ENCODE results near the gene KLF11.

The KLF11 gene

DNA sequence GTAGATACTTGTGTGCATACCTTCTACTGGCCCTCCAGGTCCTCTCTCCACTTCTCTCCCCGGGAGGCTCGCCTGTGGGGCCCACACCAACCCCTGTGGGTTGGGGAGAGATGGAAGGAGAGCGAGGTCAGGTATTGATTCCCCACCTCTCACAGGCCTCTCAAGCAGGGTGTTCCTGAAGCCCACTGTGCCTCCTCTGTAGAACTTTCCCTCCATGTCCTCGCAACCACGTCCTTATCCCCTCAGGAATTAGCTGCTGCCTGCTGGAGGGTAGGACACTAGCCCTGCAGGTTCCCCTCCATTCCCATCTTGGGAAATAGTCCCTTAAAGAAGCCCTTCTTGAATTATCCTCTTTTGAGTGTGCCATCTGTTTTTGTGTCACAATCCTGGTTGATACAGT is 38.9 kb upstream of the KLF11 start:
- TF ChIP-seq, protein P1, sequence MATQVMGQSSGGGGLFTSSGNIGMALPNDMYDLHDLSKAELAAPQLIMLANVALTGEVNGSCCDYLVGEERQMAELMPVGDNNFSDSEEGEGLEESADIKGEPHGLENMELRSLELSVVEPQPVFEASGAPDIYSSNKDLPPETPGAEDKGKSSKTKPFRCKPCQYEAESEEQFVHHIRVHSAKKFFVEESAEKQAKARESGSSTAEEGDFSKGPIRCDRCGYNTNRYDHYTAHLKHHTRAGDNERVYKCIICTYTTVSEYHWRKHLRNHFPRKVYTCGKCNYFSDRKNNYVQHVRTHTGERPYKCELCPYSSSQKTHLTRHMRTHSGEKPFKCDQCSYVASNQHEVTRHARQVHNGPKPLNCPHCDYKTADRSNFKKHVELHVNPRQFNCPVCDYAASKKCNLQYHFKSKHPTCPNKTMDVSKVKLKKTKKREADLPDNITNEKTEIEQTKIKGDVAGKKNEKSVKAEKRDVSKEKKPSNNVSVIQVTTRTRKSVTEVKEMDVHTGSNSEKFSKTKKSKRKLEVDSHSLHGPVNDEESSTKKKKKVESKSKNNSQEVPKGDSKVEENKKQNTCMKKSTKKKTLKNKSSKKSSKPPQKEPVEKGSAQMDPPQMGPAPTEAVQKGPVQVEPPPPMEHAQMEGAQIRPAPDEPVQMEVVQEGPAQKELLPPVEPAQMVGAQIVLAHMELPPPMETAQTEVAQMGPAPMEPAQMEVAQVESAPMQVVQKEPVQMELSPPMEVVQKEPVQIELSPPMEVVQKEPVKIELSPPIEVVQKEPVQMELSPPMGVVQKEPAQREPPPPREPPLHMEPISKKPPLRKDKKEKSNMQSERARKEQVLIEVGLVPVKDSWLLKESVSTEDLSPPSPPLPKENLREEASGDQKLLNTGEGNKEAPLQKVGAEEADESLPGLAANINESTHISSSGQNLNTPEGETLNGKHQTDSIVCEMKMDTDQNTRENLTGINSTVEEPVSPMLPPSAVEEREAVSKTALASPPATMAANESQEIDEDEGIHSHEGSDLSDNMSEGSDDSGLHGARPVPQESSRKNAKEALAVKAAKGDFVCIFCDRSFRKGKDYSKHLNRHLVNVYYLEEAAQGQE (IDR thresholded peaks at IDR 0.05; ENCODE audit: insufficient replicate concordance, low read depth) = no peak
- TF ChIP-seq SPI1 (IDR thresholded peaks at IDR 0.05; ENCODE audit: borderline replicate concordance, low read depth) (no peak), GABPA (IDR thresholded peaks at IDR 0.05; ENCODE audit: low read depth) (no peak), POLR2AphosphoS5 (IDR thresholded peaks at IDR 0.05; ENCODE audit: low read depth) (no peak)
- TF ChIP-seq, protein P2, sequence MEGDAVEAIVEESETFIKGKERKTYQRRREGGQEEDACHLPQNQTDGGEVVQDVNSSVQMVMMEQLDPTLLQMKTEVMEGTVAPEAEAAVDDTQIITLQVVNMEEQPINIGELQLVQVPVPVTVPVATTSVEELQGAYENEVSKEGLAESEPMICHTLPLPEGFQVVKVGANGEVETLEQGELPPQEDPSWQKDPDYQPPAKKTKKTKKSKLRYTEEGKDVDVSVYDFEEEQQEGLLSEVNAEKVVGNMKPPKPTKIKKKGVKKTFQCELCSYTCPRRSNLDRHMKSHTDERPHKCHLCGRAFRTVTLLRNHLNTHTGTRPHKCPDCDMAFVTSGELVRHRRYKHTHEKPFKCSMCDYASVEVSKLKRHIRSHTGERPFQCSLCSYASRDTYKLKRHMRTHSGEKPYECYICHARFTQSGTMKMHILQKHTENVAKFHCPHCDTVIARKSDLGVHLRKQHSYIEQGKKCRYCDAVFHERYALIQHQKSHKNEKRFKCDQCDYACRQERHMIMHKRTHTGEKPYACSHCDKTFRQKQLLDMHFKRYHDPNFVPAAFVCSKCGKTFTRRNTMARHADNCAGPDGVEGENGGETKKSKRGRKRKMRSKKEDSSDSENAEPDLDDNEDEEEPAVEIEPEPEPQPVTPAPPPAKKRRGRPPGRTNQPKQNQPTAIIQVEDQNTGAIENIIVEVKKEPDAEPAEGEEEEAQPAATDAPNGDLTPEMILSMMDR (IDR thresholded peaks at IDR 0.05; ENCODE audit: insufficient read depth, low read length) = no peak
- no peak overlapping the region for H3K4me3 ChIP-seq (replicated peaks; ENCODE audit: insufficient read depth, low read length)
- DNase-seq (ENCODE audit: low read depth in 1 of 2, low spot score in 1 of 2) = no peak
- no peak overlapping the region for H3K27ac ChIP-seq (replicated peaks)
- H3K27me3 ChIP-seq (ENCODE audit: insufficient read depth, poor library complexity, severe bottlenecking) = no peaks in the 10 kb centered on the region

DNA sequence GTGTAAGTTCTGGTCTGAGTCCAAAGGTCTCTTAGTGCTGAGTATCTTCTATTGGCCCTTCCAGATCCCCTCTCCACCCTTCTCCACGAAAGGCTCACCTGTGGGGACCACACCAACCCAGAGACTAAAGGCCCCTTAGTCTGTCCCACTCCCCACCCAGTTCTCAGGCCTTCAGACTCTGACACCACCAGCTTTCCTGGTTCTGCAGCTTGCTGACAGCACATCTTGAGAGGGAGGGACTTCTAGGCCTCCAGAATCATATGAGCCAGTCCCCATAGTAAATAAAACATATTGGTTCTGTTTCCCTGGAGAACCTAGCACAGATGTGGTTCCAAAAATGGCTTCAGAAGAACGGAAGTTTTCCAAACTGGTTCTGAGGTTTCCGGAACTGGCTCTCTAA is 38.5 kb upstream of the KLF11 start:
- no peak for DNase-seq (ENCODE audit: low read depth in 1 of 2, low spot score in 1 of 2)
- H3K27ac ChIP-seq (replicated peaks) = no peak overlapping the region
- H3K27me3 ChIP-seq (ENCODE audit: insufficient read depth, poor library complexity, severe bottlenecking) = no peaks in the 10 kb centered on the region

DNA sequence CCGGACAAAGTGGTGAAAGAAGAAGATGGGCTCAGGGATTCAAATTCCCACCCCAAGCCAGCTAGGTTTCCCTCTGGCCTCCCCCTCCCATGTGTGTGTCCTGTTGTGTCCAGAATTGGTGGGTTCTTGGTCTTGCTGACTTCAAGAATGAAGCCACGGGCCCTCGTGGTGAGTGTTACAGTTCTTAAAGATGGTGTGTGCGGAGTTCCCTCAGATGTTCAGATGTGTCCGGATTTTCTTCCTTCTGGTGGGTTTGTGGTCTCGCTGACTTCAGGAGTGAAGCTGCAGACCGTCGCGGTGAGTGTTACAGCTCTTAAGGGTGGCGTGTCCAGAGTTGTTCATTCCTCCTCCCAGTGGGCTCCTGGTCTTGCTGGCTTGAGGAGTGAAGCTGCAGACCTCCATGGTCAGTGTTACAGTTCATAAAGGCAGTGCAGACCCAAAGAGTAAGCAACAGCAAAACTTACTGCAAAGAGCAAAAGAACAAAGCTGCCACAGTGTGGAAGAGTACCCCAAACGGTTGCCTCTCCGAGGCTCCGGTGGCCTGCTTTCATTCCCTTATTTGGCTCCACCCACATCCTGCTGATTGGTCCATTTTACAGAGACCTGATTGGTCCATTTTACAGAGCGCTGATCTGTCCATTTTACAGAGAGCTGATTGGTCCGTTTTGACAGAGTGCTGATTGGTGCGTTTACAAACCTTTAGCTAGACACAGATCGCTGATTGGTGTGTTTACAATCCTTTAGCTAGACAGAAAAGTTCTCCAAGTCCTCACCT is 37.7 kb upstream of the KLF11 start:
- DNase-seq (ENCODE audit: low read depth in 1 of 2, low spot score in 1 of 2) = no peak
- no peak overlapping the region for H3K4me3 ChIP-seq (replicated peaks; ENCODE audit: insufficient read depth, low read length)
- no peak overlapping the region for H3K27ac ChIP-seq (replicated peaks)
- TF ChIP-seq GABPA (IDR thresholded peaks at IDR 0.05; ENCODE audit: low read depth) = no peak
- no peak for TF ChIP-seq SPI1 (IDR thresholded peaks at IDR 0.05; ENCODE audit: borderline replicate concordance, low read depth)
- TF ChIP-seq POLR2AphosphoS5 (IDR thresholded peaks at IDR 0.05; ENCODE audit: low read depth) = no peak
- TF ChIP-seq, protein P1 (IDR thresholded peaks at IDR 0.05; ENCODE audit: insufficient replicate concordance, low read depth) = no peak
- TF ChIP-seq, protein P2 (IDR thresholded peaks at IDR 0.05; ENCODE audit: insufficient read depth, low read length) = no peak
- H3K27me3 ChIP-seq (ENCODE audit: insufficient read depth, poor library complexity, severe bottlenecking) = no peaks in the 10 kb centered on the region

More for the DNA sequence above, 38.5 kb upstream of the KLF11 start:
- no peak for TF ChIP-seq SPI1 (IDR thresholded peaks at IDR 0.05; ENCODE audit: borderline replicate concordance, low read depth)
- no peak for TF ChIP-seq POLR2AphosphoS5 (IDR thresholded peaks at IDR 0.05; ENCODE audit: low read depth)
- TF ChIP-seq, protein P2 (IDR thresholded peaks at IDR 0.05; ENCODE audit: insufficient read depth, low read length) = no peak
- H3K4me3 ChIP-seq (replicated peaks; ENCODE audit: insufficient read depth, low read length) = no peak overlapping the region
